Transverse colon (tissue), 4 donors: ENCODE measurements around the gene PRKACG.

ENCODE experiments used
- CTCF ChIP-seq, 5 experiments: fragments of 200-600 bp in 3 of 5; fragments of 450-650 bp in 2 of 5; sonication (generic) in 3 of 5; IDR thresholded peaks; 1 replicate in 2 of 5; 2 replicates in 3 of 5; pipeline ENCODE4 v1.5.1; 2016 to 2017; ENCODE audit warnings: antibody characterized with exemption in 5 of 5, inconsistent platforms in 3 of 5, mild to moderate bottlenecking in 2 of 5, moderate library complexity in 1 of 5
- POLR2A ChIP-seq: fragments of 450-650 bp; IDR thresholded peaks from one replicate; pipeline ENCODE4 v1.6.1; 2016; ENCODE audit warnings: antibody characterized with exemption, mild to moderate bottlenecking, moderate library complexity
- POLR2AphosphoS5 ChIP-seq, 3 donors: sonication (generic); formaldehyde crosslinking; IDR thresholded peaks; one replicate each; pipeline ENCODE4 v1.6.1; 2016; ENCODE audit warnings: antibody characterized with exemption in 3 of 3

GRCh38 chr9:68974901-68975300 lies 39.0 kb downstream of the PRKACG start:
- TF ChIP-seq CTCF (IDR thresholded peaks at IDR 0.05), result no peak
- TF ChIP-seq POLR2AphosphoS5 (IDR thresholded peaks at IDR 0.05), result no peak
- TF ChIP-seq POLR2A, result no peak
